Panc1 (cell line): ENCODE results near the gene GUCY1A1. TPM values are rescaled to one million over a fixed set of nuclear protein-coding genes. Genes with fewer than 3 reads are reported as not detected.

ENCODE experiments used
- ATAC-seq: fragments of 200-7000 bp; cut with Tn5 transposase; 2 replicates; pipeline ENCODE4 v1.9.1; 2020; ENCODE audit warnings: mild to moderate bottlenecking, moderate library complexity
- BruUV-seq: library from RNA; stranded (reverse); fragments of 400-500 nt; replicated peaks from 2 replicates; lab custom pipeline; 2021; lab: Mats Ljungman, UMichigan
- CTCF ChIA-PET: fragments of 300-600 bp; sonication (Branson Sonifier 250); formaldehyde crosslinking; loops from one replicate; lab custom pipeline; 2022; ENCODE audit warnings: antibody characterized with exemption; lab: Charles Lee
- POLR2A ChIA-PET: fragments of 300-600 bp; sonication (Branson Sonifier 250); formaldehyde crosslinking; loops from one replicate; lab custom pipeline; 2022; ENCODE audit warnings: antibody characterized with exemption; lab: Charles Lee
- DNase-seq: peaks from one replicate; pipeline ENCODE4 v3.0.0-alpha.2; 2010; ENCODE audit warnings: low read depth, low spot score
- H3K27ac ChIP-seq: 2 replicates; pipeline ENCODE4 v1.5.1; 2011; ENCODE audit warnings: mild to moderate bottlenecking, low read length, inconsistent platforms
- H3K27me3 ChIP-seq: fragments of 200-500 bp; sonication (Bioruptor generic); 2 replicates; pipeline ENCODE4 v1.6.0; 2014; ENCODE audit warnings: low read length, inconsistent platforms; ENCODE audit not compliant: control insufficient read depth, insufficient read depth
- H3K36me3 ChIP-seq: fragments of 200-500 bp; sonication (Bioruptor generic); 2 replicates; pipeline ENCODE4 v1.5.1; 2014; ENCODE audit warnings: inconsistent platforms, mild to moderate bottlenecking, low read length, moderate library complexity; ENCODE audit not compliant: control insufficient read depth, insufficient read depth
- H3K4me1 ChIP-seq: 2 replicates; pipeline ENCODE4 v1.5.1; 2011; ENCODE audit warnings: inconsistent platforms, mild to moderate bottlenecking, low read length, moderate library complexity; ENCODE audit not compliant: control insufficient read depth, insufficient read depth
- H3K4me3 ChIP-seq, 2 experiments: 2 replicates each; pipeline ENCODE4 v1.5.1; 2011 to 2012; ENCODE audit warnings: low read depth in 2 of 2, low read length in 2 of 2, mild to moderate bottlenecking in 2 of 2, inconsistent platforms in 1 of 2, moderate library complexity in 1 of 2
- H3K9me3 ChIP-seq: fragments of 200-500 bp; sonication (Bioruptor generic); 2 replicates; pipeline ENCODE4 v1.5.1; 2014; ENCODE audit warnings: low read depth, mild to moderate bottlenecking, inconsistent platforms, low read length, moderate library complexity; ENCODE audit not compliant: control insufficient read depth, insufficient read depth
- CTCF ChIP-seq: fragments of 450-650 bp; IDR thresholded peaks from 2 replicates; pipeline ENCODE4 v1.5.1; 2017; ENCODE audit warnings: mild to moderate bottlenecking
- POLR2AphosphoS5 ChIP-seq: IDR thresholded peaks from 2 replicates; pipeline ENCODE4 v1.6.1; 2012; ENCODE audit warnings: mild to moderate bottlenecking, low read depth, low read length, moderate library complexity
- SIN3A ChIP-seq: IDR thresholded peaks from 2 replicates; pipeline ENCODE4 v1.6.1; 2012; ENCODE audit warnings: low read depth, mild to moderate bottlenecking, low read length, moderate library complexity, borderline replicate concordance; ENCODE audit not compliant: insufficient read depth
- TCF7L2 ChIP-seq: IDR thresholded peaks from 2 replicates; pipeline ENCODE4 v1.6.1; 2011; ENCODE audit warnings: mild to moderate bottlenecking, low read depth, low read length, inconsistent platforms
- in situ Hi-C: cut with HindIII; loops from 2 replicates; pipeline ENCODE4 v1.10.0; 2016; ENCODE audit warnings: low sequenced_read_pairs, low pct_unique_long_range_greater_than_20kb
- intact Hi-C: fragments of 100-400 bp; cut with micrococcal nuclease; formaldehyde crosslinking; loops from one replicate; pipeline ENCODE4 v1.10.0; 2022; ENCODE audit not compliant: unreplicated experiment
- total RNA-seq: library from RNA; stranded (reverse); gene quantifications from one replicate; pipeline ENCODE4 v1.2.1, GENCODE V29; 2021; ENCODE audit not compliant: unreplicated experiment
- TF ChIP-seq, protein P1 (sequence below), 2 experiments: IDR thresholded peaks; 2 replicates each; pipeline ENCODE4 v1.6.1; 2011 to 2012; ENCODE audit warnings: low read depth in 2 of 2, control low read depth in 1 of 2, low read length in 1 of 2, mild to moderate bottlenecking in 1 of 2, moderate library complexity in 1 of 2; ENCODE audit not compliant: insufficient read depth in 1 of 2

Gene GUCY1A1
- total RNA-seq, 1 experiment from 2014 or later = 0.57 TPM

DNA sequence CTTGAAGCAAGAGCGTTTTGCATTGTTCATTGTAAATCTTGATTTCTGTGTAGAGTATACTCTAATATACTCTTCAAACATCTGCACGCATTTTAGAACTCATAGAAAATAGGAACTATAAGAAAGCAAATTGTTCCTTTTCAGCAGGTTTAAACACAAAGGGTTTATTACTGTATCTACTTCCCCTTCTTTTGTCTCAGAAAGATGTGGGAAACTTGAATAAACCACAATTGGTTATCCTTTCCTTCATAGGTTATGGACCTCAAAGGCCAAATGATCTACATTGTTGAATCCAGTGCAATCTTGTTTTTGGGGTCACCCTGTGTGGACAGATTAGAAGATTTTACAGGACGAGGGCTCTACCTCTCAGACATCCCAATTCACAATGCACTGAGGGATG lies 46.2 kb downstream of the GUCY1A1 start:
- DNase-seq = no peak
- Histone ChIP-seq H3K4me1 (no peaks in the 10 kb centered on the region), H3K4me3 (no peak overlapping the region), H3K36me3 (no peaks in the 10 kb centered on the region), H3K9me3 (no peaks in the 10 kb centered on the region), H3K27ac (no peak overlapping the region), H3K27me3 (no peaks in the 10 kb centered on the region)
- no peak for ATAC-seq
- POLR2A ChIA-PET = no interaction called here
- BruUV-seq = no TSS peak
- TF ChIP-seq TCF7L2 = no peak
- TF ChIP-seq CTCF = no peak
- no peak for TF ChIP-seq SIN3A
- no peak for TF ChIP-seq POLR2AphosphoS5
- TF ChIP-seq, protein P1, sequence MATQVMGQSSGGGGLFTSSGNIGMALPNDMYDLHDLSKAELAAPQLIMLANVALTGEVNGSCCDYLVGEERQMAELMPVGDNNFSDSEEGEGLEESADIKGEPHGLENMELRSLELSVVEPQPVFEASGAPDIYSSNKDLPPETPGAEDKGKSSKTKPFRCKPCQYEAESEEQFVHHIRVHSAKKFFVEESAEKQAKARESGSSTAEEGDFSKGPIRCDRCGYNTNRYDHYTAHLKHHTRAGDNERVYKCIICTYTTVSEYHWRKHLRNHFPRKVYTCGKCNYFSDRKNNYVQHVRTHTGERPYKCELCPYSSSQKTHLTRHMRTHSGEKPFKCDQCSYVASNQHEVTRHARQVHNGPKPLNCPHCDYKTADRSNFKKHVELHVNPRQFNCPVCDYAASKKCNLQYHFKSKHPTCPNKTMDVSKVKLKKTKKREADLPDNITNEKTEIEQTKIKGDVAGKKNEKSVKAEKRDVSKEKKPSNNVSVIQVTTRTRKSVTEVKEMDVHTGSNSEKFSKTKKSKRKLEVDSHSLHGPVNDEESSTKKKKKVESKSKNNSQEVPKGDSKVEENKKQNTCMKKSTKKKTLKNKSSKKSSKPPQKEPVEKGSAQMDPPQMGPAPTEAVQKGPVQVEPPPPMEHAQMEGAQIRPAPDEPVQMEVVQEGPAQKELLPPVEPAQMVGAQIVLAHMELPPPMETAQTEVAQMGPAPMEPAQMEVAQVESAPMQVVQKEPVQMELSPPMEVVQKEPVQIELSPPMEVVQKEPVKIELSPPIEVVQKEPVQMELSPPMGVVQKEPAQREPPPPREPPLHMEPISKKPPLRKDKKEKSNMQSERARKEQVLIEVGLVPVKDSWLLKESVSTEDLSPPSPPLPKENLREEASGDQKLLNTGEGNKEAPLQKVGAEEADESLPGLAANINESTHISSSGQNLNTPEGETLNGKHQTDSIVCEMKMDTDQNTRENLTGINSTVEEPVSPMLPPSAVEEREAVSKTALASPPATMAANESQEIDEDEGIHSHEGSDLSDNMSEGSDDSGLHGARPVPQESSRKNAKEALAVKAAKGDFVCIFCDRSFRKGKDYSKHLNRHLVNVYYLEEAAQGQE (IDR thresholded peaks at IDR 0.05; ENCODE audit: insufficient read depth in 1 of 2, low read depth in 2 of 2, low read length in 1 of 2) = no peak
- intact Hi-C loops (no loop called here), in situ Hi-C loops (no loop called here)
- CTCF ChIA-PET = no interaction called here

DNA sequence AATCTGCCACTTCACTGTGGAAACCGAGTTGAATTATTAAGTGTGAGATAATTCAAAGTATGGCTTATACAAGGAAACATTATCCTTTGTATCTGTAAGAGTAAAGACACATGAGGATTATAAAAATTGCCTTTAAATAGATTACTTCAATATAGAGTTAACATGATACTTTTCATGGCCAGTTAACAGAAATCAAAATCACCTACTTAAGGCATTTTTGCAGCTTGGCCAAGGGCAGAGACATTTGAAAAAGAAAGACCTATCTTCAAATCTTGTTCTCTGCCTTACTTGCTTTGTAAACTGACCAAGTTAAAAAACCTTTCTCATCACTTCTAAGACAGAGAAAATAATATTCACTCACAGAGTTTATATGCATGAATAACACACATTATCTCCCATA lies 47.3 kb downstream of the GUCY1A1 start:
- in situ Hi-C loops = no loop called here
- Histone ChIP-seq H3K27ac (no peak overlapping the region), H3K27me3 (no peaks in the 10 kb centered on the region), H3K9me3 (no peaks in the 10 kb centered on the region), H3K4me3 (no peak overlapping the region), H3K36me3 (no peaks in the 10 kb centered on the region), H3K4me1 (no peaks in the 10 kb centered on the region)
- CTCF ChIA-PET = no interaction called here
- POLR2A ChIA-PET = no interaction called here
- BruUV-seq = no TSS peak
- TF ChIP-seq, protein P1 (IDR thresholded peaks at IDR 0.05; ENCODE audit: insufficient read depth in 1 of 2, low read depth in 2 of 2, low read length in 1 of 2) = no peak
- TF ChIP-seq SIN3A (no peak), CTCF (no peak), POLR2AphosphoS5 (no peak), TCF7L2 (no peak)
- ATAC-seq (no peak), DNase-seq (no peak)
- intact Hi-C loops = no loop called here
